OCI-LY7 (cell line): ENCODE results near the gene L1TD1.

Source experiments
- EZH2phosphoT487 ChIP-seq: fragments of 200-600 bp; sonication (generic); IDR thresholded peaks from 2 replicates; pipeline ENCODE4 v1.6.1; 2018; ENCODE audit warnings: low read depth, borderline replicate concordance, mild to moderate bottlenecking, mixed run types, antibody characterized with exemption, low read length, moderate library complexity, mixed read lengths
- TF ChIP-seq, protein P1 (sequence below): fragments of 200-600 bp; sonication (generic); conservative IDR thresholded peaks from 2 replicates; pipeline ENCODE4 v1.5.1; 2014; ENCODE audit warnings: mild to moderate bottlenecking, antibody characterized with exemption, low read length, moderate library complexity, mixed read lengths

GRCh38 chr1:62227496-62227895 lies 32.8 kb downstream of the L1TD1 start:
- TF ChIP-seq, protein P1, sequence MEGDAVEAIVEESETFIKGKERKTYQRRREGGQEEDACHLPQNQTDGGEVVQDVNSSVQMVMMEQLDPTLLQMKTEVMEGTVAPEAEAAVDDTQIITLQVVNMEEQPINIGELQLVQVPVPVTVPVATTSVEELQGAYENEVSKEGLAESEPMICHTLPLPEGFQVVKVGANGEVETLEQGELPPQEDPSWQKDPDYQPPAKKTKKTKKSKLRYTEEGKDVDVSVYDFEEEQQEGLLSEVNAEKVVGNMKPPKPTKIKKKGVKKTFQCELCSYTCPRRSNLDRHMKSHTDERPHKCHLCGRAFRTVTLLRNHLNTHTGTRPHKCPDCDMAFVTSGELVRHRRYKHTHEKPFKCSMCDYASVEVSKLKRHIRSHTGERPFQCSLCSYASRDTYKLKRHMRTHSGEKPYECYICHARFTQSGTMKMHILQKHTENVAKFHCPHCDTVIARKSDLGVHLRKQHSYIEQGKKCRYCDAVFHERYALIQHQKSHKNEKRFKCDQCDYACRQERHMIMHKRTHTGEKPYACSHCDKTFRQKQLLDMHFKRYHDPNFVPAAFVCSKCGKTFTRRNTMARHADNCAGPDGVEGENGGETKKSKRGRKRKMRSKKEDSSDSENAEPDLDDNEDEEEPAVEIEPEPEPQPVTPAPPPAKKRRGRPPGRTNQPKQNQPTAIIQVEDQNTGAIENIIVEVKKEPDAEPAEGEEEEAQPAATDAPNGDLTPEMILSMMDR, result no peak
- TF ChIP-seq EZH2phosphoT487, result no peak
